ENCODE results near the gene PTGES. TPM values are rescaled to one million over a fixed set of nuclear protein-coding genes. Genes with fewer than 3 reads are reported as not detected.

Gene PTGES
- total RNA-seq, 1 donor from 2014 or later, result 1.0 TPM

- Mint-ChIP-seq H3K4me1 (ENCODE audit: low read depth, unreplicated experiment) (no peaks in the 10 kb centered on the region), H3K9me3 (ENCODE audit: unreplicated experiment) (no peaks in the 10 kb centered on the region), H3K27ac (ENCODE audit: unreplicated experiment) (no peak overlapping the region), H3K36me3 (ENCODE audit: unreplicated experiment) (no peaks in the 10 kb centered on the region), H3K4me3 (ENCODE audit: unreplicated experiment) (no peak overlapping the region), H3K27me3 (ENCODE audit: unreplicated experiment) (peaks cover 5% of the 10 kb centered on the region)
- no peak for TF ChIP-seq CTCF (IDR thresholded peaks at IDR 0.05; ENCODE audit: partially characterized antibody, unreplicated experiment)
- no peak for DNase-seq
These were observed 12.0 kb downstream of the PTGES start for GRCh38 chr9:129740666-129741464.

DNA sequence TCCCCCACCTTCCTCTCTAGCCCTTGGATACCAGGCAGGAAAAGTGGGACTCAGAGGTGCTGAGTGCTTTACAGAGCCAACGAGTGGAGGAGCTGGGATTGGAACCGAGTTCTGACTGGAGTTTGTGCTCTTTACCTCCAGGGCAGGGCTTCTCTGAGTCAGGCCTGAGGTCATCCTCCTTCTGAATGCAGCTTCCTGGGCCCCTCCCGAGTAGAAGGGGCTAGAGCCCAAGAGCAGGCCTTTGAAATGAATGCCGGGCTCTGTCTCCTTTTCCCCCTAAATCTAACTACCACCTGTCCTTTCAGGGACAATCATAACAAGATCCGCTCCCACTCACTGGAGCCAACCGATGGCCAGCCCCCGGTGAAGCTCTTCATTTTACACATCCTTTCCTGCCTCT lies 12.7 kb downstream of the PTGES start:
- Mint-ChIP-seq H3K9me3 (ENCODE audit: unreplicated experiment) (no peaks in the 10 kb centered on the region), H3K27me3 (ENCODE audit: unreplicated experiment) (peaks cover 5% of the 10 kb centered on the region), H3K36me3 (ENCODE audit: unreplicated experiment) (no peaks in the 10 kb centered on the region), H3K4me3 (ENCODE audit: unreplicated experiment) (no peak overlapping the region), H3K4me1 (ENCODE audit: low read depth, unreplicated experiment) (no peaks in the 10 kb centered on the region), H3K27ac (ENCODE audit: unreplicated experiment) (no peak overlapping the region)
- no peak for TF ChIP-seq CTCF (IDR thresholded peaks at IDR 0.05; ENCODE audit: partially characterized antibody, unreplicated experiment)
- DNase-seq, result no peak

GRCh38 chr9:129739432-129739831 lies 13.4 kb downstream of the PTGES start:
- Mint-ChIP-seq H3K27me3 (ENCODE audit: unreplicated experiment) (peaks cover 5% of the 10 kb centered on the region), H3K36me3 (ENCODE audit: unreplicated experiment) (no peaks in the 10 kb centered on the region), H3K9me3 (ENCODE audit: unreplicated experiment) (no peaks in the 10 kb centered on the region), H3K4me3 (ENCODE audit: unreplicated experiment) (no peak overlapping the region), H3K4me1 (ENCODE audit: low read depth, unreplicated experiment) (no peaks in the 10 kb centered on the region), H3K27ac (ENCODE audit: unreplicated experiment) (no peak overlapping the region)
- no peak for DNase-seq
- TF ChIP-seq CTCF (IDR thresholded peaks at IDR 0.05; ENCODE audit: partially characterized antibody, unreplicated experiment), result no peak

DNA sequence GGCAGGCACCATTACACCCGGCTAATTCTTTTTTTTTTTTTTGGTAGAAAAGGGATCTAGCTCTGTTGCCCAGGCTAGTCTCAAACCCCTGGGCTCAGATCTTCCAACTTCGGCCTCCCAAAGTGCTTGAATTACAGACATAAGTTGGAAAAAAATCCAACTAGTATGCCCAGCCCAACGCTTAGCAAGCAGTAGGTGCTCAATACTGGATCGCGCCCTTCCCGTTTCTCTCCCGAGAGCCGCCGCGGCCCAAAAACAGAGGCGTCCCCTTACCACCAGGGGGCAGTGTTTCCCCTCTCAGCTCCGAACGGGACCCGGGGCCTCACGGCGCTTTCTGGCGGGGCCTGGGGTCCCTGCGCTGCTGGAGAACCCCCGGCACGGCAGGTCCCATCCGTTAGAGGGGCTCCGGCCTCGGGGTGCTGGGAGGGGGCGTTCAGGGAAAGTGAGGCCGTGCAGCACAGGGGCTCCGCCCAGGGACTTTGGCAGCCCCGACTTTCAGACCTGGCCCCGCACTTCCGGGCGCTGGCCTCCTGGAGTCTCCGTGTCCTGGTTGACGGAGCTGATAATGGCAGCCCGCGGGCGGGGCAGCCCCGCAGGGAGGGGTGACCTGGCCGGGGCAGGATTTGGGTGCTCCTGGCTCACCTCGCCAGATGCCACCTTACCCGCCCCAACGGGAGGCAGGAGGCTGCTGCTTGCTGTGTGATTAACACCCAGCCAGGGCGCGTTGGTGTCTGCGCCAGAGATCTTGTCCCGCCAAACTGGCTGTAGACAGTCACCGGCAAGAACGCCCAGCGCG lies 15.2 kb downstream of the PTGES start:
- Mint-ChIP-seq H3K27me3 (ENCODE audit: unreplicated experiment) (peaks cover 5% of the 10 kb centered on the region), H3K9me3 (ENCODE audit: unreplicated experiment) (no peaks in the 10 kb centered on the region), H3K4me1 (ENCODE audit: low read depth, unreplicated experiment) (no peaks in the 10 kb centered on the region), H3K27ac (ENCODE audit: unreplicated experiment) (no peak overlapping the region), H3K4me3 (ENCODE audit: unreplicated experiment) (no peak overlapping the region), H3K36me3 (ENCODE audit: unreplicated experiment) (no peaks in the 10 kb centered on the region)
- TF ChIP-seq CTCF (IDR thresholded peaks at IDR 0.05; ENCODE audit: partially characterized antibody, unreplicated experiment), result peak; percentile 100
- DNase-seq, result peak; percentile 88

GRCh38 chr9:129736334-129736733 lies 16.5 kb downstream of the PTGES start:
- Mint-ChIP-seq H3K4me1 (ENCODE audit: low read depth, unreplicated experiment) (no peaks in the 10 kb centered on the region), H3K27me3 (ENCODE audit: unreplicated experiment) (peaks cover 5% of the 10 kb centered on the region), H3K27ac (ENCODE audit: unreplicated experiment) (no peak overlapping the region), H3K36me3 (ENCODE audit: unreplicated experiment) (no peaks in the 10 kb centered on the region), H3K4me3 (ENCODE audit: unreplicated experiment) (no peak overlapping the region), H3K9me3 (ENCODE audit: unreplicated experiment) (no peaks in the 10 kb centered on the region)
- DNase-seq, result no peak
- no peak for TF ChIP-seq CTCF (IDR thresholded peaks at IDR 0.05; ENCODE audit: partially characterized antibody, unreplicated experiment)

All from glutamatergic neuron (in vitro differentiated cells).